GM21447 (cell line): Measurements from ENCODE around the gene KIF3C.
"Not testable (repeated sequence)": the region's sequence is repeated elsewhere in the genome, so short reads cannot be mapped to it uniquely, and the experiment has no call there.

Source experiments
- ATAC-seq: cut with Tn5 transposase; IDR thresholded peaks from one replicate; pipeline ENCODE4 v1.9.1; 2021; ENCODE audit not compliant: unreplicated experiment

KIF3C gene

GRCh38 chr2:26000561-26001082 is 18.3 kb upstream of the KIF3C start:
- ATAC-seq: no peak

DNA sequence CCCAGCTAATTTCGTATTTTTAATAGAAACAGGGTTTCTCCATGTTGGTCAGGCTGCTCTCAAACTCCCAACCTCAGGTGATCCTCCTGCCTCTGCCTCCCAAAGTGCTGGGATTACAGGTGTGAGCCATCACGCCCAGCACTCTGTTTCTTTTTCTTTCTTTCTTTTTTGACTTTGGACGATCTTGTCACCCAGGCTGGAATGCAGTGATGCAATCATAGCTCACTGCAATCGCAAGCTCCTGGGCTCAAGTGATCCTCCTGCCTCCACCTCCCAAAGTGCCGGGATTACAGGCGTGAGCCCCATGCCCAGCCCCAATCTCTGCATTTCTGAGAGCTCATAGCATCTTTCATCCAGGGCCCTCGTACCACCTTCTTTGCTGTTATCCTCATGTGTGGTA is 17.1 kb upstream of the KIF3C start:
- ATAC-seq: not testable (repeated sequence)

DNA sequence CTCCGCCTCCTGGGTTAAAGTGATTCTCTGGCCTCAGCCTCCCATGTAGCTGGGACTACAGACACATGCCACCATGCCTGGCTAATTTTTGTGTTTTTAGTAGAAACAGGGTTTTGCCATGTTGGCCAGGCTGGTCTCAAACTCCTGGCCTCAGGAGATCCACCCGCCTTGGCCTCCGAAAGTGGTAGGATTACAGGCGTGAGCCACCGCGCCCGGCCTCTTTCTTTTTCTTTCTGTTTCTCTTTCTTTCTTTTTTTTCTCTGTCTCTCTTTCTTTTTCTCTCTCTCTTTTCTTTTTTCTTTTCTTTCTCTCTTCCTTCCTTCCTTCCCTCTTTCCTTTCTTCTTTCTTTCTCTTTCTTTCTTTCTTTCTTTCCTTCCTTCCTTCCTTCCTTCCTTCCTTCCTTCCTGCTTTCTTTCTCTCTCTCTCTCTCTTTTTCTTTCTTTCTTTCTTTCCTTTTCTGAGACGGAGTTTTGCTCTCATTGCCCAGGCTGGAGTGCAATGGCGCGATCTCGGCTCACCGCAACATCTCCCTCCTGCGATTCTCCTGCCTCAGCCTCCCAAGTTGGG is 16.6 kb upstream of the KIF3C start:
- not testable (repeated sequence) for ATAC-seq

- no peak for ATAC-seq
Observed at GRCh38 chr2:25996844-25997243, 14.5 kb upstream of the KIF3C start.

GRCh38 chr2:25994509-25994908 is 12.2 kb upstream of the KIF3C start:
- ATAC-seq: no peak

DNA sequence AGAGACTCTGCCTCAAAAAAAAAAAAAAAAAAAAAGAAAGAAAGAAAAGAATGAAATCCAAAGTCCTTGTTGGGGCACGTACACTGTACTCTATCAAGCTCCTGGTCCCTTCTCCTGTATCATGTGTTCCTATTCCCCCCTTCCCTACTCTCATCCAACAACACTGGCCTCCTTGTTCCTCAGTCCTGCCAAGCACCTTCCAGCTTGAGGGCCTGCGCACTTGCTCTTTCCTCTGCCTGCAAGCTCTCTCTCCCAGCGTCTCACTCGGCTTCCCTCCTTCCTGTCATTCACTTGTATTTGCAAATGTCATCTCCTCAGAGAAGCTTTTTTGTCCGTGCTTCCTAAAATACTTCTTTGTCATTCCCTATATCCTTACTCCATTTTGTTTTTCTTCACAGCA is 10.8 kb upstream of the KIF3C start:
- no peak for ATAC-seq

GRCh38 chr2:25992556-25992955 is 10.3 kb upstream of the KIF3C start:
- no peak for ATAC-seq

- no peak for ATAC-seq
Observed at GRCh38 chr2:25991965-25992364, 9.7 kb upstream of the KIF3C start.

GRCh38 chr2:25989154-25989553 is 6.9 kb upstream of the KIF3C start:
- ATAC-seq: no peak

DNA sequence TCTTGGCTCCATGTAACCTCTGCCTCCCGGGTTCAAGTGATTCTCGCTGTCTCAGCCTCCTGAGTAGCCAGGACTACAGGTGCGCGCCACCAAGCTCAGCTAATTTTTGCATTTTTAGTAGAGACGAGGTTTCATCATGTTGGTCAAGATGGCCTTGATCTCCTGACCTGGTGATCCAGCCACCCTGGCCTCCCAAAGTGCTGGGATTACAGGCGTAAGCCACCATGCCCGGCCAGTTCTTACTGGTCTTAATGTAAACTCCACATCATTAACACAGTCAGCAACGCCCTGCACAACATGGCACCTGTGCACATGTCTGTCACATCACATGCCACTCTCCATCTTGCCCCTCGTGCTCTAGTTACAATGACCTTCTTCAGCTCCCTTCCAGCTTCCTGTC is 5.8 kb upstream of the KIF3C start:
- ATAC-seq: no peak

DNA sequence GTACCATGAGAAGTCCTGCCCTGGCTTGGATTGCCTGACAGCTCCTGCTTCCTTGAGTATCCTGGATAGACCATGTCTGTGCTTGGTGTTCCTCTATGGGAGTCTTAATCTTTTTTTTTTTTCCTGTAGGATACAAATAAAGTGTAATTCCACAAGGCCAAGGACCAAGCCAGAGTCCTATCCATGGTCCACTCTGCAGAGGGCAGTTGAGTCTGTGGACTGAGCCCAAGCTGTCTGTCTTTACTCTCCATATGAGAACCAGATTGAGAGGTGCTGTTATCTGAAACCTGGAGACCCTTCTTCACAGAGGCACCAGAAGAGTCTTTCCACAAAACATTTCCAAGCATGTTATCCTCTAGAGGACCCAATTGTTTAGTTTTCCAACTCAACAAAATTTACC is 1.4 kb upstream of the KIF3C start:
- ATAC-seq: no peak

GRCh38 chr2:25982968-25983280 is 627 bp upstream of the KIF3C start:
- no peak for ATAC-seq

- peak; percentile 30 for ATAC-seq
Observed at GRCh38 chr2:25981596-25982272, 563 bp downstream of the KIF3C start.

- ATAC-seq: no peak
Observed at GRCh38 chr2:25980951-25981350, 1.3 kb downstream of the KIF3C start.

- no peak for ATAC-seq
Observed at GRCh38 chr2:25980076-25980887, 2.0 kb downstream of the KIF3C start.

- no peak for ATAC-seq
Observed at GRCh38 chr2:25979001-25979400, 3.3 kb downstream of the KIF3C start.

- no peak for ATAC-seq
Observed at GRCh38 chr2:25977768-25978167, 4.5 kb downstream of the KIF3C start.

DNA sequence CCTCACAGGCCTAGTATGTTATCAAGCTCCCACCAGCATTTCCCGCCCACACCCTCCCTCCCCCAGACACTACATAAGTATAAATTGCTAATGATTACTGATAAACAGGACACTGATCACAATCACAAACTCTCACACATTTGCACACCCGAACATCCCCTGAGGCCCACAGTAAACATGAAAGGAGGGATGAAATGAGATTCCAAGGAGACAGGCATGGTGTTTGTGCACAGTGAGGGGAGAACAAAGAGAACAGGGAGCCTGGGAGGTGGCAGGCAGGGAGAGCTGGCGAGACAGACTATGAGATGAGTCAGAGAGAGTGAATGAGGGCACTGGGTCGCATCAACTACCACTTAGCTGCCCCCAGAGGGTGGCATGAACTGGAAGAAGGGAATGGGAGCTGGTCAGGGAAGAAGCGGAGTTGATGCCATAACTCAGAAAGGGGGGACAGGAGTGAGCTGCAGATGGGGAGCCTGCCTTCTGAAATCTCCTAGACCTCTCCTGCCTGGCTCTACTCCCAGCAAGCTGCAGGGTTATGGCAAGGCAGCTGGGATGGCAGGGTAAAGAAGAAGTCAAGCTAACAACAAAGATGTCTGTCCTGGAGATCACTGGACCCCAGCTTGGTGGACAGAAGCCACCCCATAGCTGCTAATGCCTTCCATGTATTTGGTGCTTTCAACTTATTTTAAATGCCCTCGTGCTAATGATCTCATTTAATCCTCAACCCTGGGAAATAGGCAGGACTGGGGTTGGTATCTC is 5.1 kb downstream of the KIF3C start:
- ATAC-seq: no peak

- no peak for ATAC-seq
Observed at GRCh38 chr2:25972049-25972823, 10.1 kb downstream of the KIF3C start.

DNA sequence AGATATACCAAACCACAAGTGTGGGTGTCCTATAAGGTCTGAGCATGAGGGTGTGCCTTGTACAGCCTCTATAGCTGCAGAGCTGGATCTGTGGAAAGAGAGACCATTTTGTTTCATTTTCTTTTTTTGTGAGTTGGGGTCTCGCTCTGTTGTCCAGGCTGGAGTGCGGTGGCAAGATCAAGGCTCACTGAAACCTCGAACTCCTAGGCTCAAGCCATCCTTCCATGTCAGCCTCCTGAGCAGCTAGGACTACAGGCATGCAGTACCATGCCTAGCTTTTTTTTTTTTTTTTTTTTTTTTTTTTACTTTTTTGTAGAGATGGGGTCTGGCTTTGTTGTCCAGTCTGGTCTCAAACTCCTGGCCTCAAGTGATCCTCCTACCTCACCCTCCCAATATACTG is 10.7 kb downstream of the KIF3C start:
- ATAC-seq: no peak
